ENCODE measurements around the gene GAS2L2.
"Not testable (repeated sequence)": the region's sequence is repeated elsewhere in the genome, so short reads cannot be mapped to it uniquely, and the experiment has no call there.

GAS2L2 gene

GRCh38 chr17:35769895-35770486 is 17.0 kb upstream of the GAS2L2 start:
- no peak for DNase-seq

DNA sequence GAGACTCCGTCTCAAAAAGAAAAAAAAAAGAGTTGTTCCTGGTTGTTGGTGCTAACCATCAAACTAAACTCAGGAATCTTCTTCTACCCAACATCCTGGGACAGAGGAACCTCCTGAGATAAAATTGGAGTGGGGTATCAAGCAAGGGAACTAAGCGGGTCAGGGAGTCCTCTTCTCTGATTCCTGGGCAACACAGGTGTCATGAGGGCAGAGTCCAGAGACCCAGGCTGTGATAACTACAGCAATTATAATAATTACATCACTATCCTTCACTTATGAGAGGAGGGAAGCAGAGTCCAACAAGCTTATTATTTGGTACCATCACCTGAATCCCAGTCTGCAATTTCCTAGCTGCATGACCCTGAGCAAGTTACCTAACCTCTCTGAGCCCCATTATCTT is 15.8 kb upstream of the GAS2L2 start:
- DNase-seq = no peak

- peak; percentile 36 for DNase-seq
These were observed 14.0 kb upstream of the GAS2L2 start for GRCh38 chr17:35766903-35767510.

GRCh38 chr17:35766489-35766877 is 13.4 kb upstream of the GAS2L2 start:
- no peak for DNase-seq

GRCh38 chr17:35765756-35766488 is 12.9 kb upstream of the GAS2L2 start:
- no peak for DNase-seq

GRCh38 chr17:35765086-35765710 is 12.2 kb upstream of the GAS2L2 start:
- no peak for DNase-seq

GRCh38 chr17:35764123-35764991 is 11.3 kb upstream of the GAS2L2 start:
- peak; percentile 87 for DNase-seq

GRCh38 chr17:35763767-35764122 is 10.7 kb upstream of the GAS2L2 start:
- no peak for DNase-seq

DNA sequence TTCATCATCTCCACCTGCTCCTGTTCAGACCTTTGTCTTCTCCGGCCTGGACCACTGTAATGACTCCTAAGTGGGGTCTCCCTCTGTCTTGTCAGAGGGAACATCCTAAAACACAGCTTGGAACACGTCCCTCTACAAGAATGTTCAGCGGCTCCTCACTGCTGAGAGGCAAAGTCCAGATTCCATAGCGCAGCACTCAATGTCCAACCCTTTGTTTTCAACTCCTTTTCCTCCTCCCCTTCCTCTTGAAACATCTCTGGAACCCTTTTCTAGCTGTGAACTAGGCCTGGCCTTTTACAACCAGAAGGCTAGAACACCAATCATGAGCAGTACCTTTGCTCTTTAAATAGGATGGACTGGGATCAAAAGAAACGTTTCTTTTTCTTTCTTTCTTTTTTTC is 8.6 kb upstream of the GAS2L2 start:
- no peak for DNase-seq

- DNase-seq = no peak
These were observed 7.5 kb upstream of the GAS2L2 start, which contains the start of gene C17orf50 for GRCh38 chr17:35760587-35760986. Gene C17orf50 (plus strand): TSS chr17:35760887. CDS start chr17:35760942, 55 bp downstream.

GRCh38 chr17:35757243-35757642 is 4.2 kb upstream of the GAS2L2 start:
- DNase-seq = no peak

DNA sequence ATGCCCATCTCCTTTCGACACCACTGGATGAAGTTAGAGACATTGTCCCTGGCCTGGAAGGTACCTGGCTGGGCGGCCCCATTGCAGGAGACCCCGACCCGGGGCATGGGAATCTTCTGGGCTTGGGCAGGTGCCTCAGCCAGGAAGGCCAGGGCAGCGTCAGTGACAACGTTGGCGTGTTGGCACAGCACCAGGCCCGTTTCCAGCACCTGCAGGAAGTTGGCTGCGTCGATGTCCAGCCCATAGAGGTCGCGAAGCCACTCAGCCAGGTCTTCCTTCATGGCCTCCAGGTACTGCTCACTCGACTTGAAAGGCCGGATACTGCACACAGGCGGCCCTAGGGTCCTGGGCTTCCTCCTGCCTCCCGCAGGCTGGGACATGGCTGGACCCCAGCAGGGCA is 568 bp downstream of the GAS2L2 start:
- DNase-seq = no peak

DNA sequence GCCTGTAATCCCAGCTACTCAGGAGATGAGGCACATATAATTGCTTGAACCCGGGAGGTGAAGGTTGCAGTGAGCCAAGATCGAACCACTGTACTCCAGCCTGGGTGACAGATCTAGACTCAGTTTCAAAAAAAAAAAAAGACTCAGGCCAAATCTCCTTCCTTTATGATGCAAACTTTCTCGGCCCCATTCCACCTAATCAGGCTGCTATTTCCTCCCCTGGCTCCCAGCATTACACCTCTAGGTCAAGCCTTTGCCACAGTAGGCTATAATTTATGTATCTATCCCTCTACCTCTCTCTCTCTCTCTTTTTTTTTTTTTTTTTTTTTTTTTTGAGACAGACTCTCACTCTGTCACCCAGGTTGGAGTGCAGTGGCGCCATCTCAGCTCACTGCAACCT is 1.5 kb downstream of the GAS2L2 start:
- DNase-seq = not testable (repeated sequence)

GRCh38 chr17:35750526-35751395 is 2.3 kb downstream of the GAS2L2 start:
- DNase-seq = no peak

DNA sequence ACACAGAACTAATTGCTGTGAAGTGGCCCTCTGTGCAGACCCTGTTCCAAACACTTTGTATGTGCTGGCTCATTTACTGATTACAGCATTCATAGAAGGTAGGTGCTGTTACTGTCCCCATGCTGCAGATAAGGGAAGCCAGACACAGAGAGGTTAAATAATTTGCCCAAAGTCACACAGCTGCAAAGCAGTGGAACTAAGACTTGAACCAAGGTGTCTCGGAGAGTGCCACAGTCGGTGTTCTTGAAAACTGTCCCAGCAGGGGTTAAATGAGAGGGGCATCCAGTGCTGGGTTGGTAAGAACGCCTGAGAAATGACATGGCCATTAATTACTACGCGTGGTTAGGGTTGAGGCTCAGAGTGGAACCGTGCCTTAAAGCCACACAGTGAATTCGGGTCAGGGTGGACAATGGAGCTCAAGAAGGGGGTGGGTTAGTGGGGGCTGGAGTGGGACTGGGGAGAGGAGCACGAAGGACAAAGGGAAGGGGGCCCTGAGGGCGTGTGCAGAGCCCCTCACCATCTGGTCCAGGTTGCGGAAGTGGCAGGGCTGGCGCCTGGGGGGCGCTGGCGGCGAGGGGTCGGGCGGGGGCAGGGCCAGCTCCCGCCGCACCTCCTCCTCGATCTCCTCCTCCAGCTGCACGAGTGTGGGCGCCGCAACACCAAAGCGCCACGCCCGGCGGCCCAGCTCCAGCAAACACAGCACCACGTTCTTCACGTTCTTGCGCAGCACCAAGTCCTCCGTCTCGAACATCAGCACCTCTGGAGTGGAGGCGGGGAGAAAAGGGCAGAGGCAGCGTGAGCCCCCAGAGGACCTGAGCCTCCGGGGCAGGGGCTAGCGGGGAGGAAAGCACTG is 3.3 kb downstream of the GAS2L2 start:
- no peak for DNase-seq

GRCh38 chr17:35748979-35749378 is 4.1 kb downstream of the GAS2L2 start:
- no peak for DNase-seq

GRCh38 chr17:35748341-35748841 is 4.6 kb downstream of the GAS2L2 start:
- DNase-seq = no peak

DNA sequence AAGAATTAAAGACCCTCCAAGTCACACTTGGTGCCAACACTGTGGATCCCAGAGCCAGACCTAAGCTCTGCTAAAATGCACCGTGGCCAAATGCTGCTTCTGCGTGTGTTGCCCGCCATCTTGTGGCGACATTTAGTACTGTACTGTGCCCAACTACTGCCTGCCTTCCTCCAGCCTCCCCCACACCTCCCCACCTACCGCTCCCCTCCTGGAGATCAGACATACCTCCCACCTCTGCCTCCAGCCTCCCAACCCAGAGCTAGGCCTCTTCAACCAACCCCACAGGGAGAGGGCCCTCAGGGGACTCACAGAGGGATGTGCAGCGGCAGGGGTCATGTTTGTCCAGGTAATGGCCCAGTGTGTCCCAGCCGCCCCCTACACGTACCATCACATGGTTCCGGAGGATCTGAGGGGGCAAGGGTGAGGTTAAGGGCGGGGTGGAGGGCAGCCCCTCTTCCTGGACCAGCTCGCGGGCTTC is 5.5 kb downstream of the GAS2L2 start:
- DNase-seq = peak; percentile 83

DNA sequence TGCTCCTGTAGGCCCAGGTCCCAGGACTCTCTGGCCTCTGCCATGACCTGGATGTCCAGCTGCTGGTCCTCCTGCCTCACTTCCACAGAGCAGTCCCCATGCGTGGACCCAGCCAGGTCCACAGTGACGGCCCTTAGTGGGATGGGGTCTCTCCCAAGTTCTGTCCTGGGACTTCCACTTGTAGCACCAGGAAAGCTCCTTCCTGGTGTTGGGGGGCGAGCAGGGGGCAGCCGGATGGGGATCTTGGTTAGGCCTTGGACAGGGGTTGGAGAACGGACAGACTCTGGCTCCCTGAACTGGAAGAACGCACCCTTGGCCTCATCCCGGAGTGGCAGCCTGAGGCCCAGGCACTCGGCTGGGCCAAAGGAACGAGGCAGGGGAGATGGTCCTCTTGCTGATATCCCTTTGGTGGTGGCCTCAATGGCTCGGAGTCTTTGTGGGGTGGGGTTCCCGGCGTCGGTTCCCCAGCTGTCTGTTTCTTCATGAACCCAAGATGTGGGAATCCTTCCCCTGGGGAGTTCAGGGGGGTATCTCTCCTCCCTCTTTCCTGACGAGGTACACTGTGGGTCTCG is 7.2 kb downstream of the GAS2L2 start:
- no peak for DNase-seq

GRCh38 chr17:35745246-35745645 is 7.8 kb downstream of the GAS2L2 start:
- no peak for DNase-seq

Data from stimulated activated CD4-positive, alpha-beta T cell treated with anti-CD3 and anti-CD28 coated beads, Interleukin-4, amount 100 ng/mL, for 24 hours (primary cell).